HG03135 (cell line): ENCODE results near the gene CDH23.
"Not testable (repeated sequence)": the region's sequence is repeated elsewhere in the genome, so short reads cannot be mapped to it uniquely, and the experiment has no call there.

Experiments used
- ATAC-seq: cut with Tn5 transposase; IDR thresholded peaks from one replicate; pipeline ENCODE4 v1.9.1; 2021; ENCODE audit warnings: mild to moderate bottlenecking, moderate library complexity; ENCODE audit not compliant: unreplicated experiment

The CDH23 gene

DNA sequence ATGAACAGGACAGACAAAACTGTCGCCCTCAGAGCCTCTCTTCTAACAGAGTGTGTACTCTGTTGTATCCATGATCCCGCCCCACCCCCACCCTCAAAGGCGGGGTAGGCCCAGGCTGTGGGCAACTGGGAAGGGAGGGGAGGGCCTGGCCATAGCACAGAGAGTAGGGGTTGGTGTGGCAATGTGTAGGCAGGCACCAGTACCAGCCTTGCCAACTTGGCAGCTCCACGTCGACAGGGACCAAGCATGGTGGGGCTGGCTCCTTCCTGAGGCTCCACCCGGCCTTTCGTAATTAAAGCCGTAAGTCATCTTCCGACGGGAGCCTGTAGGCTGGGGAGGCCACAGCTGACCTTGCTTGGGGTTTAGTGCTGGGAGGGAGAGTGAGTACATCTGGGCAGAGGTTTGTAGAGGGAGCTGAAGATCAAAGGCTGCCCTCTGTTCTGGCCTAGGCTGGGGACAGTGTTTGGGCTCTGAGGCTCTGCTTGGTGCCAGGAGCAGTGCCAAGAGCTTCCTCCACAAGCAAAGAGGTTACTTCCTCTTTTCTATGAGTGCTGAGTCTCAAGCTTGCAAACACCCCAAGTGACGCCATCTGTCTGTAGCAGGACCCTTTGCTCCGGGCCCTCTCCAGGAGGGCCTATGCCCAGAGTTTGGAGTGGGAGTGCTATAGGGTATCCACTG is 201.2 kb downstream of the CDH23 start:
- no peak for ATAC-seq

GRCh38 chr10:71598621-71599055 is 201.9 kb downstream of the CDH23 start:
- no peak for ATAC-seq

DNA sequence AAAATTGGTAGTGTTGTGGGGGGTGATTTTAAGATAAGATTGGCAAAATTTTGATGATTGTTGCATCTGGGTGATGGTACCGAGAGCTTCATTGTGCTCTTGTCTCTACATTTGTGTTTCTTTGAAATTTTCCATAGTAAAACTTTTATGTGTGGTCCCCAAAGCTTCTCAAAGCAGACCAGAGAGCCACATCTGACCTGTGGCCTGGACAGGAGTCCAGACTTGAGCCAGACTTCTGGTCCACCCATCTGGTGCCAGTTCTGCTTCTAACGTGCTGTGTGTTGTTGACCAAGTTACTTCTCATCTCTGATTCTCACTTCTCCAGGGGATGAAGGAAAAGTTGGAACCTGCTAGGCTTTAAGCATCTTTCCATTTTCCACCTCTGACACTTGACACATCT is 202.8 kb downstream of the CDH23 start:
- no peak for ATAC-seq

DNA sequence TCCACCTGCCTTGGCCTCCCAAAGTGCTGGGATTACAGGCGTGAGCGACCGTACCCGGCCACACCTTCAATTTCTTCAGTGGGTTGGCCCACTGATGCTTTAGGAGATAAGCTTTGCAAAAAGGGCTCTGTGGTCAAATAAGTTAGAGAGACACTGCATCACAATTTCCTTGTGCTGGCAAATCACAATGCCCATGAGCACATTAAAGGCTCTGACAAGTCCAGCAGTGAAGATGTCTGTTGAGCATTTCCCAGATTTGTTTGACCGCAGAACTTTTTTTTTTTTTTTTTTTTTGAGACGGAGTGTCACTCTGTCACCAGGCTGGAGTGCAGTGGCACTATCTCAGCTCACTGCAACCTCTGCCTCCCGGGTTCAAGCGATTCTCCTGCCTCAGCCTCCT is 203.5 kb downstream of the CDH23 start:
- ATAC-seq = not testable (repeated sequence)

DNA sequence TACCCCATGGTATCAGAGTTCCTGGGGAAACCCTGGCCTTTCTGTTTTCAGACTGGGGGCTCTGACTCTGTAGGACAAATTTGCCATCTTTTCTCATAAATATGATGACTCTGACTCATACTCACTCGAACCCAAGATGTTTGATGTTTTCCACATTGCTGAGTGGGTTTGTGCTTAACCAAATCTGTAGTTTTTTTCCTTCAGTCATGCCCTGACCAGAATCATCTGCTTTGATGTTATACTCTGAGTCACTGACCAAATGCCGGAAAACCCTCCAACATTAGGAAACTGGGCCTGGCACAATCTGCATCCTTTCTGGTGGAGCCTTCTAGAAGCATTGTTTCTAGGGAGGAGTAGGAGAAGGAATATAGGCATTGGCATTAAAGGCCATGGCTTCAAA is 204.1 kb downstream of the CDH23 start:
- no peak for ATAC-seq

DNA sequence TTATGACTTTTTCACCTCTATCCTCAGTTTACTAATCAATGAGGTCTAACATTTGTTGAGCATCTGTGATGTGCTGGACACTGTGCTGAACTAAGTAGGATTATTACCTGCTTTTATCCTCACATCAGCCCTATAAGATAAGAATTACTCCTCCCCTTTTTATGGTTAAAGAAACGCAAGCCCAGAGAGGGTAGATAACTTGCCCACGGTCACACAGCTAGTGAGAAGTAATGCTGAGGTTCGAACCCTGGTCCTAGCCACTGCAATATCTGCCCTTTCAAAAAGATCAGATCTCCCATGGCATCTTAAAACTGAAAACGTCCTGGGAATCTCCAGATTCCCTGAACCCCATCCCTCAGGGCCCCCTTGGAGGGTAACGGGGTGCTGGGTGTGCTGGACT is 204.6 kb downstream of the CDH23 start:
- ATAC-seq = no peak

GRCh38 chr10:71603150-71603549 is 206.4 kb downstream of the CDH23 start:
- ATAC-seq = no peak

GRCh38 chr10:71603754-71604153 is 207.0 kb downstream of the CDH23 start:
- no peak for ATAC-seq

GRCh38 chr10:71604324-71605018 is 207.8 kb downstream of the CDH23 start:
- no peak for ATAC-seq

- no peak for ATAC-seq
Observed at GRCh38 chr10:71605263-71605962, 208.7 kb downstream of the CDH23 start.

DNA sequence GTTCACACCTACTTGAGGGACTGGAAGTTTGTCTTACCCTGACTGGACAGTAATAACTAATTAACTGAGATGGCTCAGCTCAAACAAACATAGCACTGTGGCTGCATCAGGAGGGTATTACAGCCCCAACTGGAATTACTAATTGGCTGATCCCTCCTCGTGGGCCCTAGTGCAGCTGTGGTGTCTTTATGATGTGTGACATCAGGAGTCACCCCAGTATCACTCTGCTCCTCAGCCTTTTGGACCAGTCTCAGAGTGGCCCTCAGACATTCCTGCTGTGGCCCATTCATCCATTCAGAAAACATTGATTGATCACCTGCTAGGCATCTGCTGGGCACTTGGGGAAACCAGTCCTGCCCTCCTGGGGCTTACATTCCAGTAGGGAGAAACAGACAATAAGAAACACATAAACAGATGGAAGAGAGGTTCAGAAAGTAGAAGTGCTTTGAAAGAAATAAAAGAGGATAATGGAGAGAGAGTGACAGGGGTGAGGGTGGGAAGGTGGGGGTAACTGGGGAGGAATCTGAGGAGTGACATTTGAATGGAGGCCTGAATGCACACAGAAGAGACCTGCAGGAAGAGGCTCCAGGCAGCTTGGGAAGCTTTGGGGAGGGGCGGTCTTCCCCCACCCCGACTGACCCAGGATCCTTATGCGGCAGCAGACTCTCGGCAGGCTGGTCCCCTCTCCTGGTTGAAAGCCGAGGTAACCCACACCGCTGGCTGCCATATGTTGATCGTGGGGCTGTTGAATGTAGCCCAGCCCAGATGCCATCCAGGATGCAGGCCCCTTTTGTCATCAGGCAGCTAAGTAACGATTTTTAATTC is 209.7 kb downstream of the CDH23 start:
- ATAC-seq = no peak

- no peak for ATAC-seq
Observed at GRCh38 chr10:71607082-71607443, 210.3 kb downstream of the CDH23 start.

DNA sequence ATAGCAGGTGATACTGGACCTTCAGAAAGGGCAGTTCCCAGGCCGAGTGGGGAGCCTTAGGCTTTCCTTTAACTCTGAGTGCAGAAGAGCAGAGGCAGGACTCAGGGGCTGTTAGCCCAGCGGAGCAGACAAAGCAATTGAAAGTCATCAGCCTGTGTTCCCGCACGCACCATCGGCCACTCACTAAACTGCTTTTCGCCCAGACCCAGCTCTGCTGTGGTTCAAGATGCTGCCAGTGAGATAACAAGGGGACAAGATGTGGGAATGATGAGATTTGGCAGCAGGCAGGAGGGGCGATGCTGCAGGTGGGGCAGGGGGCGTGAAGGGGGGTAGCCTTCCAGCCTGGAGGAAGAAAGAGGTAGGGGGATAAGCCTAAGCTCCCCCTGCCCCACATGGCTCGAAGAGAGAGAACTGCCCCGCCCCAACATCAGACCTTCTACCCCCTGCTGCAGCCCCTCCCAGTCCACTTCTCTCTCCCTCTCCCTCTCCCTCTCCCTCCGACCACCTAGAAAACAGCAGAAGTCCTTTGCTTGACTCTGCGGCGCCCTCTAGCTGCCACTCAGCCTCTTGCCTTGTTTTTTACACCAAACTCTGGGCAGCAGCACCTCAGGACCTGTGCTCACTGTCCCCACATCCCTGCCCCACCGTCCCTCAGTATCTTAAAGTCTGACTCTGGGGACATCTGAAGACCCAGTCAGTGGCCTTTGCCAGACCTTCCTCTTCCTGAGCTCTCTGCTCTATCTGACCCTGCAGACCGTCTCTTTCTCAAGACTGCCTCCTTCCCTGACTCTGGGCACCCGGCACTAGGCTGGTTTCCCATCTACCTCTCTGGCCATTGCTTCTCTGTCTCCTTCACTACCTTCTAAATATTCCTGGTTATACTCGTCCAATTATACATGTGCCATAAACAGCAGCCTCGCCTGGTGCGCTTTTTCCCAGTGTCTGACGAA is 212.4 kb downstream of the CDH23 start:
- no peak for ATAC-seq

DNA sequence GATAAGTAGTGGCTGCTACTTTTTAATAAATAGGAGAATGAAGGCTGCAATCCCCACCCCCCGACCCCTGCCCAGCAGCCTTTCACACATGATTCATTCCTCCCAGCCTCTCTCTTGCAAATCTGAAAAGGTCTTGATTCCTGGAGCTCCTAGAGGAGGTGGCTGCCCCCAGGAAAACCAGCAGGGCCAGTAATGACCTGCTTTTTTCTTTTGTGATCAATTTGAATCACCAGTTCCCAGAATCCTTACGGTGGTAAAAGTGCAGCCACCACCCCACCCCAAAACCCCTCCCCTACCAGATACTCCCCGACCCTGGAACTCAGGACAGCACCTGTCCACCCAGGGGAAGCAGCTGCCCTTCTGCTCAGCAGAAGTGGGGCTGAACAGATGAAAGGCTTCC is 213.9 kb downstream of the CDH23 start:
- no peak for ATAC-seq

DNA sequence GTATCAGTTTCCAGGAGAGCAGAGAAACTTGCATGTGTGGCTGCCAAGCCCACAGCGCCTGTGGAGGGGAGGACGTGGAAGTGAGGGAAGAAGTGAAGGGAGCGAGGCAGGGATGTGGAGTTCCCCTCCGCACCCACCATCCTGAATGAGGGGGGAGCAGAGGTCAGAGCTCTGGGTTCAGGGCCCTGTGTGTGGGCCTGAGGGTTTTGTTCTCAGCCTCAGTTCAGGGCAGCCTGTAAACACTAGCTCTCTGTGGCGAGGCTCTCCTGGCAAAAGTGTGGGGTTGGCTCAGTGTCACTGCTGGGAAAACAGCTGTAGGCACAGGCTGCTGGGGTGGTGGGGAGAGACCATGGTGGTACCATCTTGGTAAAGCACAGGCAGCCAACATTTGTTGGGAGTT is 214.4 kb downstream of the CDH23 start:
- ATAC-seq = no peak

- ATAC-seq = no peak
Observed at GRCh38 chr10:71611709-71612422, 215.1 kb downstream of the CDH23 start.

- no peak for ATAC-seq
Observed at GRCh38 chr10:71613261-71613777, 216.6 kb downstream of the CDH23 start.

GRCh38 chr10:71613877-71614276 is 217.2 kb downstream of the CDH23 start:
- no peak for ATAC-seq

- no peak for ATAC-seq
Observed at GRCh38 chr10:71614946-71615345, 218.2 kb downstream of the CDH23 start.
